ENCODE data around the gene CTBP1.

Gene CTBP1

GRCh38 chr4:1226598-1226997 lies 22.3 kb downstream of the CTBP1 start:
- Mint-ChIP-seq H3K9me3 (no peaks in the 10 kb centered on the region), H3K4me1 (peaks cover 19% of the 10 kb centered on the region), H3K27ac (peak overlapping the region; percentile 42), H3K4me3 (no peak overlapping the region), H3K36me3 (ENCODE audit: low read depth) (peaks cover 44% of the 10 kb centered on the region), H3K27me3 (ENCODE audit: low read depth, poor library complexity) (peaks cover 4% of the 10 kb centered on the region)
- no peak for DNase-seq
- no peak for TF ChIP-seq CTCF (IDR thresholded peaks at IDR 0.05)

- Mint-ChIP-seq H3K4me1 (peaks cover 24% of the 10 kb centered on the region), H3K27ac (no peak overlapping the region), H3K36me3 (ENCODE audit: low read depth) (peaks cover 44% of the 10 kb centered on the region), H3K4me3 (no peak overlapping the region), H3K27me3 (ENCODE audit: low read depth, poor library complexity) (peaks cover 4% of the 10 kb centered on the region), H3K9me3 (no peaks in the 10 kb centered on the region)
- no peak for TF ChIP-seq CTCF (IDR thresholded peaks at IDR 0.05)
- no peak for DNase-seq
Observed at GRCh38 chr4:1226144-1226481, 22.8 kb downstream of the CTBP1 start.

- Mint-ChIP-seq H3K27ac (no peak overlapping the region), H3K36me3 (ENCODE audit: low read depth) (peaks cover 46% of the 10 kb centered on the region)
Observed at GRCh38 chr4:1225272-1226143, 23.4 kb downstream of the CTBP1 start.

GRCh38 chr4:1223841-1224809 lies 24.8 kb downstream of the CTBP1 start:
- DNase-seq = no peak
- H3K4me3 Mint-ChIP-seq = no peak overlapping the region
- peaks cover 26% of the 10 kb centered on the region for H3K4me1 Mint-ChIP-seq
- H3K9me3 Mint-ChIP-seq = no peaks in the 10 kb centered on the region
- peaks cover 53% of the 10 kb centered on the region for H3K36me3 Mint-ChIP-seq (ENCODE audit: low read depth)
- TF ChIP-seq CTCF (IDR thresholded peaks at IDR 0.05) = no peak
- H3K27ac Mint-ChIP-seq = peak overlapping the region; percentile 89
- peaks cover 4% of the 10 kb centered on the region for H3K27me3 Mint-ChIP-seq (ENCODE audit: low read depth, poor library complexity)

More at GRCh38 chr4:1225272-1226143, 23.4 kb downstream of the CTBP1 start:
- no peak for DNase-seq
- Mint-ChIP-seq H3K4me1 (peaks cover 26% of the 10 kb centered on the region), H3K27me3 (ENCODE audit: low read depth, poor library complexity) (peaks cover 4% of the 10 kb centered on the region), H3K9me3 (no peaks in the 10 kb centered on the region), H3K4me3 (no peak overlapping the region)
- TF ChIP-seq CTCF (IDR thresholded peaks at IDR 0.05) = no peak

- H3K4me1 Mint-ChIP-seq = peaks cover 26% of the 10 kb centered on the region
- H3K27ac Mint-ChIP-seq = no peak overlapping the region
- peaks cover 4% of the 10 kb centered on the region for H3K27me3 Mint-ChIP-seq (ENCODE audit: low read depth, poor library complexity)
- H3K4me3 Mint-ChIP-seq = no peak overlapping the region
- DNase-seq = no peak
- no peaks in the 10 kb centered on the region for H3K9me3 Mint-ChIP-seq
- peaks cover 63% of the 10 kb centered on the region for H3K36me3 Mint-ChIP-seq (ENCODE audit: low read depth)
- TF ChIP-seq CTCF (IDR thresholded peaks at IDR 0.05) = no peak
Observed at GRCh38 chr4:1222938-1223690, 25.8 kb downstream of the CTBP1 start.
